SK-MEL-5 (cell line): ENCODE measurements around the gene CCNB1. TPM values are rescaled to one million over a fixed set of nuclear protein-coding genes. Genes with fewer than 3 reads are reported as not detected.
"Not testable (repeated sequence)": the region's sequence is repeated elsewhere in the genome, so short reads cannot be mapped to it uniquely, and the experiment has no call there.

Experiments
- DNase-seq: peaks from one replicate; pipeline ENCODE4 v3.0.0-alpha.2; 2016; ENCODE audit warnings: low read depth, low spot score
- in situ Hi-C: cut with HindIII; loops from 2 replicates; pipeline ENCODE4 v1.10.0; 2016; ENCODE audit warnings: low sequenced_read_pairs, high pct_unique_total_duplicates, low pct_unique_long_range_greater_than_20kb
- small RNA-seq, 2 experiments: library from RNA; depleted of rRNA; stranded (forward); fragments of <200 nt; gene quantifications; one replicate each; pipeline ENCODE3, GENCODE V24; 2014
- total RNA-seq: library from RNA; depleted of rRNA; stranded (reverse); fragments of >200 nt; shearing (Covaris generic); gene quantifications from 2 replicates; pipeline ENCODE4 v1.2.3, GENCODE V29; 2014; rRNA removed

CCNB1 gene
- total RNA-seq, 1 experiment from 2014 or later = 123 TPM

GRCh38 chr5:69220371-69220770 lies 53.4 kb downstream of the CCNB1 start:
- in situ Hi-C loops, DNase-seq: not testable (repeated sequence)

- DNase-seq, in situ Hi-C loops: not testable (repeated sequence)
These were observed 53.9 kb downstream of the CCNB1 start for GRCh38 chr5:69220833-69221232.

GRCh38 chr5:69224520-69224919 lies 57.6 kb downstream of the CCNB1 start:
- in situ Hi-C loops = no loop called here
- no peak for DNase-seq

- in situ Hi-C loops = no loop called here
- DNase-seq = no peak
These were observed 58.9 kb downstream of the CCNB1 start for GRCh38 chr5:69225860-69226259.

Small RNAs within 50 kb of the gene (small RNA-seq; reads per million reads assigned to genes)
- 0 reads per million in 2 experiments for gene SNORA50D

Other genes with a start within 250 kb of the CCNB1 start
- 67.0 and 68.3 TPM in 2 replicates for gene SLC30A5, start 73.1 kb upstream of the CCNB1 start, total RNA-seq
- gene CENPH, start 22.4 kb downstream of the CCNB1 start, total RNA-seq = 25.2 and 25.9 TPM in 2 replicates
- gene CDK7, start 67.7 kb downstream of the CCNB1 start, total RNA-seq = 57.1 and 64.3 TPM in 2 replicates
- 2.0 and 2.7 TPM in 2 replicates for gene CCDC125, start 165.7 kb downstream of the CCNB1 start, total RNA-seq
- gene AK6, start 202.4 kb downstream of the CCNB1 start, total RNA-seq = 33.4 and 52.1 TPM in 2 replicates
- gene TAF9, start 202.4 kb downstream of the CCNB1 start, total RNA-seq = 253 and 264 TPM in 2 replicates
- 24.6 and 25.1 TPM in 2 replicates for gene RAD17, start 202.7 kb downstream of the CCNB1 start, total RNA-seq
- gene MARVELD2, start 248.0 kb downstream of the CCNB1 start, total RNA-seq = 0.11 TPM in 1 of 2 replicates, not detected in the other